HCT116 (cell line): ENCODE results near the gene PTBP3.

Experiments
- CEBPB ChIP-seq: IDR thresholded peaks from 2 replicates; pipeline ENCODE4 v1.6.1; 2012; ENCODE audit warnings: low read depth
- EZH2 ChIP-seq: fragments of 200-600 bp; sonication (generic); IDR thresholded peaks from 2 replicates; pipeline ENCODE4 v1.6.1; 2017; ENCODE audit warnings: antibody characterized with exemption, mixed run types
- POLR2A ChIP-seq: IDR thresholded peaks from 2 replicates; pipeline ENCODE4 v1.7.0; 2011; ENCODE audit warnings: borderline replicate concordance; ENCODE audit not compliant: insufficient read depth, insufficient read length; ENCODE audit errors: extremely low read depth
- POLR2AphosphoS5 ChIP-seq: IDR thresholded peaks from 2 replicates; pipeline ENCODE4 v1.6.1; 2011; ENCODE audit warnings: mild to moderate bottlenecking, low read depth, low read length, moderate library complexity
- RAD21 ChIP-seq: IDR thresholded peaks from 2 replicates; pipeline ENCODE4 v1.6.1; 2012; ENCODE audit warnings: low read depth, mild to moderate bottlenecking
- SIN3A ChIP-seq: IDR thresholded peaks from 2 replicates; pipeline ENCODE4 v1.6.1; 2012; ENCODE audit warnings: low read depth
- SRF ChIP-seq: IDR thresholded peaks from 2 replicates; pipeline ENCODE4 v1.6.1; 2012; ENCODE audit warnings: low read depth
- YY1 ChIP-seq: IDR thresholded peaks from 2 replicates; pipeline ENCODE4 v1.6.1; 2011; ENCODE audit warnings: low read length, low read depth, moderate library complexity, mild to moderate bottlenecking; ENCODE audit not compliant: insufficient replicate concordance; ENCODE audit errors: extremely low read depth
- ZFX ChIP-seq: fragments of 450-650 bp; IDR thresholded peaks from 2 replicates; pipeline ENCODE4 v1.6.1; 2017
- TF ChIP-seq, protein P1 (sequence below), 3 experiments: fragments of 200-600 bp in 1 of 3; sonication (generic) in 1 of 3; IDR thresholded peaks in 2 of 3; conservative IDR thresholded peaks in 1 of 3; 2 replicates each; pipeline ENCODE4 v1.5.1; 2012 to 2017; ENCODE audit warnings: low read depth in 2 of 3, low read length in 2 of 3, antibody characterized with exemption in 1 of 3, borderline replicate concordance in 1 of 3, control low read depth in 1 of 3, mild to moderate bottlenecking in 1 of 3, mixed read lengths in 1 of 3, mixed run types in 1 of 3, moderate library complexity in 1 of 3; ENCODE audit not compliant: insufficient read depth in 1 of 3
- TF ChIP-seq, protein P2 (sequence below): IDR thresholded peaks from 2 replicates; pipeline ENCODE4 v1.6.1; 2012
- TF ChIP-seq, protein P3 (sequence below): IDR thresholded peaks from 2 replicates; pipeline ENCODE4 v1.6.1; 2012; ENCODE audit warnings: low read depth
- TF ChIP-seq, protein P4 (sequence below): IDR thresholded peaks from 2 replicates; pipeline ENCODE4 v1.6.1; 2012

DNA sequence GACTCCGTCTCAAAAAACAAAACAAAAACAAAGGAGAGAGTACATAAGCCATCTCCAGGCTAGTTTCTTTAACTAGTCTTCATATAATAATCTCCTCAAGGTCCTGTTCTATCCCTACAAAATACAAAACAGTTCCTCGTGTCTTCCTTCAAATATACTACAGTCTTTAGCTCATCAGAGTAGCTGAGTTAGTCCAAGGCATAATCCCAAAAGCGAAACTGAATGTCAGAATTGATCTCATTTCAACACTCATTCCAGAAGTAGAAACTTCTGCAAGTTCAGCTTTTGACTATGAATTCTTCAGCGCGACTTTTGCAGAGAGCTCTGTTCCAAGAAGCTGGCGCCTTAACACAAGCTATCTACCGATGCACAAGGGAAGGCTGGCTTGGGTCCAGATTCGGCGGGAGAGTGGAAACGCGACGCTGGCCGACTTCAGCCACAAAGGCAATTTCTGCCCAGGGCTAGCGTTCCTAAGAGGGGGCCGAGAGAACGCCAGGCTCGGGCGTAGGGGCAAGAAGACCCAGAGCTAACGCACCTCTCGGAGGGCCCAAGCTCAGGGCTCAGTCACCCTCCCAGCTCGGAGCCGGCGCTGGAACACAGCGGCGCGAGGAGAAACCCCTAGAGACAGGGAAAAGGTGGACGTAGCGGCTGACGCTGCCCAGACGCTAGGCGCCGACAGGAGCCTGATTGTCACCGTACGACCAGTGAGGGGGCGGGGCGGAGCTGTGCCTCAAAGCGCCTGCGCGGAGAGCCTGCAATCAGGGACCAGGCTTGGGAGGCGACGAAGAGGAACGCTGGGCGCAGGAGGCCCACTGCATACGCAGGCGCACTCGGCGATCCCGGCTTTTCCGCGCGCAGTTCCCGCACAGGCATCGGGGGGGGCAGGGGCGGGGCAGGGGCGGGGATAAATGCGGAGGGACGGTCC, 46.0 kb upstream of the PTBP3 start:
- TF ChIP-seq, protein P1, sequence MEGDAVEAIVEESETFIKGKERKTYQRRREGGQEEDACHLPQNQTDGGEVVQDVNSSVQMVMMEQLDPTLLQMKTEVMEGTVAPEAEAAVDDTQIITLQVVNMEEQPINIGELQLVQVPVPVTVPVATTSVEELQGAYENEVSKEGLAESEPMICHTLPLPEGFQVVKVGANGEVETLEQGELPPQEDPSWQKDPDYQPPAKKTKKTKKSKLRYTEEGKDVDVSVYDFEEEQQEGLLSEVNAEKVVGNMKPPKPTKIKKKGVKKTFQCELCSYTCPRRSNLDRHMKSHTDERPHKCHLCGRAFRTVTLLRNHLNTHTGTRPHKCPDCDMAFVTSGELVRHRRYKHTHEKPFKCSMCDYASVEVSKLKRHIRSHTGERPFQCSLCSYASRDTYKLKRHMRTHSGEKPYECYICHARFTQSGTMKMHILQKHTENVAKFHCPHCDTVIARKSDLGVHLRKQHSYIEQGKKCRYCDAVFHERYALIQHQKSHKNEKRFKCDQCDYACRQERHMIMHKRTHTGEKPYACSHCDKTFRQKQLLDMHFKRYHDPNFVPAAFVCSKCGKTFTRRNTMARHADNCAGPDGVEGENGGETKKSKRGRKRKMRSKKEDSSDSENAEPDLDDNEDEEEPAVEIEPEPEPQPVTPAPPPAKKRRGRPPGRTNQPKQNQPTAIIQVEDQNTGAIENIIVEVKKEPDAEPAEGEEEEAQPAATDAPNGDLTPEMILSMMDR (IDR thresholded peaks at IDR 0.05 in 2 of 3, conservative IDR thresholded peaks at IDR 0.05 in 1 of 3; ENCODE audit: borderline replicate concordance in 1 of 3, insufficient read depth in 1 of 3, low read depth in 2 of 3, low read length in 2 of 3), result no peak
- TF ChIP-seq, protein P2, sequence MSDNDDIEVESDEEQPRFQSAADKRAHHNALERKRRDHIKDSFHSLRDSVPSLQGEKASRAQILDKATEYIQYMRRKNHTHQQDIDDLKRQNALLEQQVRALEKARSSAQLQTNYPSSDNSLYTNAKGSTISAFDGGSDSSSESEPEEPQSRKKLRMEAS, result peak; percentile 62; the same call in 1 of the 2 replicates
- TF ChIP-seq, protein P3, sequence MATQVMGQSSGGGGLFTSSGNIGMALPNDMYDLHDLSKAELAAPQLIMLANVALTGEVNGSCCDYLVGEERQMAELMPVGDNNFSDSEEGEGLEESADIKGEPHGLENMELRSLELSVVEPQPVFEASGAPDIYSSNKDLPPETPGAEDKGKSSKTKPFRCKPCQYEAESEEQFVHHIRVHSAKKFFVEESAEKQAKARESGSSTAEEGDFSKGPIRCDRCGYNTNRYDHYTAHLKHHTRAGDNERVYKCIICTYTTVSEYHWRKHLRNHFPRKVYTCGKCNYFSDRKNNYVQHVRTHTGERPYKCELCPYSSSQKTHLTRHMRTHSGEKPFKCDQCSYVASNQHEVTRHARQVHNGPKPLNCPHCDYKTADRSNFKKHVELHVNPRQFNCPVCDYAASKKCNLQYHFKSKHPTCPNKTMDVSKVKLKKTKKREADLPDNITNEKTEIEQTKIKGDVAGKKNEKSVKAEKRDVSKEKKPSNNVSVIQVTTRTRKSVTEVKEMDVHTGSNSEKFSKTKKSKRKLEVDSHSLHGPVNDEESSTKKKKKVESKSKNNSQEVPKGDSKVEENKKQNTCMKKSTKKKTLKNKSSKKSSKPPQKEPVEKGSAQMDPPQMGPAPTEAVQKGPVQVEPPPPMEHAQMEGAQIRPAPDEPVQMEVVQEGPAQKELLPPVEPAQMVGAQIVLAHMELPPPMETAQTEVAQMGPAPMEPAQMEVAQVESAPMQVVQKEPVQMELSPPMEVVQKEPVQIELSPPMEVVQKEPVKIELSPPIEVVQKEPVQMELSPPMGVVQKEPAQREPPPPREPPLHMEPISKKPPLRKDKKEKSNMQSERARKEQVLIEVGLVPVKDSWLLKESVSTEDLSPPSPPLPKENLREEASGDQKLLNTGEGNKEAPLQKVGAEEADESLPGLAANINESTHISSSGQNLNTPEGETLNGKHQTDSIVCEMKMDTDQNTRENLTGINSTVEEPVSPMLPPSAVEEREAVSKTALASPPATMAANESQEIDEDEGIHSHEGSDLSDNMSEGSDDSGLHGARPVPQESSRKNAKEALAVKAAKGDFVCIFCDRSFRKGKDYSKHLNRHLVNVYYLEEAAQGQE, result no peak
- TF ChIP-seq SIN3A (peak; percentile 82; the same call in 1 of the 2 replicates), POLR2AphosphoS5 (peak; percentile 96), ZFX (no peak), RAD21 (no peak), SRF (no peak), EZH2 (no peak), CEBPB (no peak), YY1 (no peak), POLR2A (peak; percentile 85)
- TF ChIP-seq, protein P4, sequence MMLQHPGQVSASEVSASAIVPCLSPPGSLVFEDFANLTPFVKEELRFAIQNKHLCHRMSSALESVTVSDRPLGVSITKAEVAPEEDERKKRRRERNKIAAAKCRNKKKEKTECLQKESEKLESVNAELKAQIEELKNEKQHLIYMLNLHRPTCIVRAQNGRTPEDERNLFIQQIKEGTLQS, result no peak
